Spleen (tissue), 10 donors: ENCODE results near the gene GOPC. TPM values are rescaled to one million over a fixed set of nuclear protein-coding genes. Genes with fewer than 3 reads are reported as not detected.

Experiments
- polyA plus RNA-seq, 3 donors: library from polyadenylated mRNA; stranded (reverse); fragments of 200-250 nt; gene quantifications; one replicate each; pipeline ENCODE4 v1.2.1, GENCODE V29; 2013
- total RNA-seq, 7 donors: library from RNA; depleted of rRNA in 3 of 7; stranded (reverse); fragments of >200 nt in 3 of 7; fragmentation: NEBNext Ultra II Directional in 4 of 7; extraction: Animal tissue kit (Norgen Biotek cat#: 25700) in 4 of 7; gene quantifications; one replicate each; pipeline versions ENCODE4 v1.1.0 to v1.2.1, GENCODE V29; 2016 to 2021
- donor health status: healthy with polysubstance abuse.
- donor health status: DM: no; HTN: no; CAD: no; lungs with moderate emphysema.
- donor health status: DM: no; HTN: no; CAD: no.
- donor health status: Bipolar disorder and iron deficiency.
- donor health status: healthy.
- donor health status: DM: no; HTN: no; CAD: no.
- donor health status: DM: yes; HTN: yes; CAD: no.

Gene GOPC
- total and polyA plus RNA-seq, 10 donors: 13.5 to 26.7 (median 21.8) TPM

Other genes starting within 250 kb of the GOPC start
- gene ROS1, start 176.6 kb downstream of the GOPC start, total RNA-seq: under 1 TPM in 1 of 7 donors, not detected in 6; 0.12 TPM
- not detected for gene ROS1, start 176.6 kb downstream of the GOPC start, polyA plus RNA-seq
- gene DCBLD1, start 119.8 kb downstream of the GOPC start, total RNA-seq: 10 to 100 TPM in 2 of 7 donors, 1 to 10 TPM in 5; 7.0 to 16.7 (median 8.4) TPM
- 1 to 10 TPM; 2.0 to 3.2 (median 2.6) TPM for gene DCBLD1, start 119.8 kb downstream of the GOPC start, polyA plus RNA-seq
- 10 to 100 TPM; 26.1 to 38.8 (median 30.9) TPM for gene NUS1, start 73.0 kb upstream of the GOPC start, total RNA-seq
- gene NUS1, start 73.0 kb upstream of the GOPC start, polyA plus RNA-seq: 10 to 100 TPM; 11.5 to 16.9 (median 16.1) TPM